ENCODE results near the gene SUGCT.

GRCh38 chr7:40315277-40315676 lies 180.5 kb downstream of the SUGCT start:
- TF ChIP-seq CTCF (IDR thresholded peaks at IDR 0.05), result no peak
- TF ChIP-seq POLR2A (IDR thresholded peaks at IDR 0.05), result no peak
